Femur (tissue), 1 donor: ENCODE data around the gene CDH15.
"Not testable (repeated sequence)": the region's sequence is repeated elsewhere in the genome, so short reads cannot be mapped to it uniquely, and the experiment has no call there.

Experiments used
- DNase-seq: peaks from one replicate; pipeline ENCODE4 v3.0.0-alpha.2; 2017

The CDH15 gene

DNA sequence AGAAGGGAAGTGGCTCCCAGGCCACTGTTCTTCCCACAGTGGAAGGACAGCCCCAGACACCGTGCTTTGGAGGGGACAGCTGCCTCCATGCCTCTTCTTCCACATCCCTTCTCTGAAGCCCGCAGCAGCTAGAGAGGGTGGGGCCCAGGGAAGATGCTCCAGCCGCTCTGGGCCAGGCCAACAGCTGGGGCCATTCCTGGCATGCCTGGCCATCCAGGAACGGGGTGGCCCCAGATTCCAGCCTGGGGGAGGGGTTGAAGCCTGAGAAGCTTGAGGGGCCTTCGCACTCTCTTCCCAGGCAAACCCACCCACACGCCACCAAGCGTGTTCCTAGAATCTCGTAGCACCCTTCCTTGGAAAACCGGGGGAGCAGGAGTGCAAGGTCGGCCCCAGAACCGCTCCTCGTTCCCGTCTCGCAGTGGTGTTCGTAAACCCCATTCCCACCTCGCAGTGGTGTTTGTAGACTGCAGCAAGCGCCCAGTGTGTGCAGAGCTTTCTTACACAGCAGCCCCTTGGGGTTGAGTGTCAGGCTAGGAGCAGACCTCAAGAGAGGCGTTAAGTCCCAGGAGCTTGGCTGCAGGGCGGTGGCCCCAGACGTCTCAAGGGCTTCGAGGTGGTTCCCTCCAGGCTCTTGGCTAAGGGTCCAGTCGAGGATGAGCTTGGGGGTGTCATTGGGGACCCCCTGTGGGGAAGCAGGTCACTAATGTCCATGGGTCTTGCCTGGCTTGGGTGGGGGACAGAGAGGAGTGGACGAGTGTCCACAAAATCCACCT is 2.7 kb downstream of the CDH15 start:
- peak; percentile 68 for DNase-seq

DNA sequence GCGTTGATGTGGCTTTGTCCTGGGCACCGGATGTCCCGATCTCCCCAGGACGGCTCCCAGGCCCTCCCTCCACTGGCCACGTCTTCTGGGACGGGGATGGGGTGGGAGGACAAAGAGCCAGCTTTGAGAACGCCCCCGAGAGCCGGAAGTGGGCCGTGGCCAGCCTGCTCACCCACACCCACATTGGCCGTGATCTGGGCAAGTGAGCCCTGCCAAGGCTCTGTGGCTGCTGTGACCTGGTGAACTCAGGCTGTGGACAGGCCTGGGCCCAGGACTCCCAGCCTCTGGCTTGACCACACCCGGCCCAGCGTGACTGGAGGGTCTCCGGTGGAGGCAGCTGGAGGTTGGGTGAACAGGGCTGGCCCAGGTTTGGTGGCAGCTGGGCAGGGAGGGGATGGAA is 3.3 kb downstream of the CDH15 start:
- peak; percentile 84 for DNase-seq

GRCh38 chr16:89175280-89176146 is 4.0 kb downstream of the CDH15 start:
- peak; percentile 66 for DNase-seq

DNA sequence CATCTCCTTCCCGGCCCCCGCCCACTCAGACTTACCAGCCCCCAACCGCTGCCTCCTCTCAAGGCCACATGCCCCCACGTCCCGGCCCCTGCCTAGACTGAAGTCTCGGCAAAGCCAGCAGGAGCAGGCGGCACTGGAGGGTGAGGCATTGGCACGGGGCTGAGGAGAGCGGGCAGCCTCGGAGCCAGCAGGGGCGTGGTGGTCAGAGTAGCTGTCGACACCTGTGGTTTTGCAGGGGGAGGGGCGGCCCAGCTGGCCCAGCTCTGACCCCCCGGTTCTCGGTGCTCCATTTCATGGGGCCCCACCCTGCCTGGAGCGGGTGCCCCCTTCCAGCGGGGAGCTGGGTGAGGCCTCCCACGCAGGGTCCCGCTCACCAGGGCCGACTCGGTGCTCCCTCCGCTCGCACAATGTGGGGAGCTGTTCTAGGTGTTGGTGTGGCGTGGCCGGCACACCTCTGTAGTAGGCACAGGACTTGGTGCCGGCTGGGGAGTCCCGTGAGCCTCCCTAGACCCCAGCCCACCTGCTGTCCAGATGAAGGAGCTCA is 4.7 kb downstream of the CDH15 start:
- DNase-seq: peak; percentile 74

DNA sequence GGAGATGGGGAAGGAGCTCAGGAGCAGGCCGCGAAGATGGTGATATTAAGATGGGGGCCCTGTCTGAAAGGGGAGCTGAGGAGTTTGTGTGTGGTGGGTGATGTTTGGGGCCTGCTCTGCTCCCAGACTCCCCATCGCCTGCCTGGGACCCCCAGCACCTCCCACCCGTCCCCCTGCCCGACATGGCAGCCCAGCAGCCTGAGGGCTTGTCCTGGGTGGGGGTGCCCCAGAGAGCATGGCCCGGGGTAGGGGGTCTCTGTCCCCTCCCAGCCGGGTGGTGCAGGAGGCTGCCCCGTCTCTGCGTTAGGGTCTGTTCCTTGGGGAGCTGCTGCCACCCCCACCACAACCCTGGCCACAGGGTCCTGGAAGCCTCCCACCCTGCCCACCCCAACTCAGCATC is 5.2 kb downstream of the CDH15 start:
- DNase-seq: no peak

DNA sequence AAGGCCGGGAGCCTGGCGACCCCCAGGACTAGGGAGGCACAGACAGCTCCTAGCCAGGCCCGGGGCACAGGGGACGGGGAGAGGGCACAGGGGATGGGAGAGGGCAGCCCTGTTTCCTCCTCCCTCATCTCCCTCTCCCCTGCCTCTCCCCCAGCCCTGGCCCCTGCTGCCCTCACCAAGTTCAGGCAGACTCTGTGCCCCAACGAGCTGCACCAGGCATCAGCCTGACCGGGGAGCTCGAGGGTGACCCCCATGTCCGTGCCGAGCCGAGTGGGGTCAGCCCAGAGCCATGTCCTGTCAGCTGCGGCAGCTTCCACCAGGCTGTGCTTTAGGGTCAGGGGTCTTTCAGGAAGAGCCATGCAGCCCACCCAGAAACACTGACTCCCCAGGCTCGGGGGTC is 6.0 kb downstream of the CDH15 start:
- no peak for DNase-seq

DNA sequence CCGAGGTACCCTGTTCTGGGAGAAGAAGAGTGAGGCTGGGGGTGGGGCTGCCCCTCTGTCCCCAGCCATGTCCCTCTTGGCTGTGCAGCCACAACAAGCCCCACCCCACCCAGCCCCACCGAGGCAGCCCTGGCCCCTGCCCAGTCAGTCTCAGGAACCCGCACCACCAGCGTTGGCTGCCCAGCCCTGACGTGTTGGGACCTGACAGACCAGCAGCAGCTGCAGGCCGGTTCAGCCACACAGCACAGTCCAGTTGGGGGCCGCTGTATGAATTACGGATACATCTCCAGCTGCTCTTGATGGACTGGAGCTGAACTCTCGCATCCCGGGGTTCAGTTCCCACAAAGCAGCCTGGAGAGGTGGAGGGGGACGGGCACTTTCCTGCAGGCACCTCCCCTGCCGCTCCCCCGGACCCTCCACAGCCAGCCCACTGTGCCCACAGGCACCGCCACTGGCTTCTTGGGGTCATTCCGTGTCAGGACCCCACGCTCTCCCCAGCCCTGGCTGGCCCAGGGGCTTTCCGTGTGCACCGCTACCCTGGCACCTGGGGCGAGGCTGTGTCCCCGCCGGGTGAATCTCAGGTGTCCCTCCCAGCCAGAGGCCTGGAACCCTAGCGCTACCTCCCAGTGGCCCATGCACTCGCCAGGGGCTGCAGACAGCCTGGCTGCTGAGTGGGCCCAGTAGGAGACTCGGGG is 7.1 kb downstream of the CDH15 start:
- DNase-seq: peak; percentile 34

DNA sequence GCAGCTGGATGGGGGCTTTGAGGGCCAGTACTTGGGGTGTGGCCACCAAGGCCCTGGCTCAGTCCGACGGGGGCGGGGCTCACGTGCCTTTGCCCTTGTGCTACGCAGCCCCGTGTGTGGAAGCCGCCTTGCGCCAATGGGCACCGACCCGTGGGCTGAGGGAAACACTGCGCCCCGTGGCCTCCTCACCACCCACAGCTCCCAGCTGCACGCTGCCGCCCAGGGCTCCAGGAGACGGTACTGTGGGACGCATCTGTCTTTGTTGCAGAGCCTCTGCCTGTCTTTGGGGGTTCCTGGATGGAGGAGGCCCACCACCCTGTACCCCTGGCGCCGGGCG is 7.6 kb downstream of the CDH15 start:
- no peak for DNase-seq

GRCh38 chr16:89179656-89180315 is 8.2 kb downstream of the CDH15 start:
- DNase-seq: no peak

- no peak for DNase-seq
Observed at GRCh38 chr16:89183463-89183862, 11.9 kb downstream of the CDH15 start.

GRCh38 chr16:89183975-89184676 is 12.6 kb downstream of the CDH15 start:
- DNase-seq: no peak

DNA sequence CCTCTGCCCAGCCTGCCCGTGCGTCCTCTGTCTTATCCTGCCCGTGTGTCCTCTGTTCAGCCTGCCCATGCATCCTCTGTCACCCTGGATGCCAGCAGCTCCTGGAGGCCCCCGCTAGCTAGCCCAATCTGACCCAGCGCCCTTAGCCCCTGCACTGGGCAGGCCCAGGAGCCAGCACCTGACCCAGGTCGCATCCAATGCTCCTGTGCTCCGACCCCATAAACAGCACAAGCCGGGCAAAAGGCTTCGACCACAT is 13.1 kb downstream of the CDH15 start:
- no peak for DNase-seq

DNA sequence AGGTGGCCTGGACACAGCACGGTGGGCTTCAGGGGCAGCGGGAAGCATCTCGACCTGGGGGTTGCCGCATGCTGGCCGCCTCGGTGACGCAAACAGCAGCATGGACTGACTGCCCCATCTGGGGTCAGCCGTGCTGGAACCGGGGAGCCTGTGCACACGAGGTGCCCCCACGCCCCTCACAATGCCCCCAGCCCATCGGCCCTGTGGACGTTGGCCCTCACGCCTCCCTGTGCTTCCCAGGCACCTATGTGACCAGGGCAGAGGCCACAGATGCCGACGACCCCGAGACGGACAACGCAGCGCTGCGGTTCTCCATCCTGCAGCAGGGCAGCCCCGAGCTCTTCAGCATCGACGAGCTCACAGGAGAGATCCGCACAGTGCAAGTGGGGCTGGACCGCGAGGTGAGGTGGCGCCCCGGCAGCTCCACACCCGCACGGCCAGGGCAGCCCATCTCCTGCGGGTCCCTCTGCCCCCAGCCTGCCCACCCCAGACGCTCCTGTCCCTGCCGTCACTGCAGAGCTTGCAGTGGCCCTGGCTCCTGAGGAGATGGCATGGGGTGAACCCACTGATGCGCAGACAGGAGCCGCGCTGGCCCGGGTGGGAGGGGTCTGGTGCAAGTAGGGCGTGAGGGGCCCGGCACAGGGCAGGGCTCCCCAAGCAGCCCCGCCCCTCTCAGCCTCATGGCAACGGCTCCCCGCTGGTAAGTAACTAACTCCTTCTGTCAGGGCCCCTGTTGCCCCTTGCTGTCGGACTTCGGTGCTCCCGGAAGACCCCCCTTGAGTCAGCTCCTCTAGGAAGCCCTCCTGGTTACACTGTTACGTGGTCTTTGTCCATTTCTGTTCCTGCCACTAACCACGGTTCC is 13.6 kb downstream of the CDH15 start:
- peak; percentile 50 for DNase-seq

DNA sequence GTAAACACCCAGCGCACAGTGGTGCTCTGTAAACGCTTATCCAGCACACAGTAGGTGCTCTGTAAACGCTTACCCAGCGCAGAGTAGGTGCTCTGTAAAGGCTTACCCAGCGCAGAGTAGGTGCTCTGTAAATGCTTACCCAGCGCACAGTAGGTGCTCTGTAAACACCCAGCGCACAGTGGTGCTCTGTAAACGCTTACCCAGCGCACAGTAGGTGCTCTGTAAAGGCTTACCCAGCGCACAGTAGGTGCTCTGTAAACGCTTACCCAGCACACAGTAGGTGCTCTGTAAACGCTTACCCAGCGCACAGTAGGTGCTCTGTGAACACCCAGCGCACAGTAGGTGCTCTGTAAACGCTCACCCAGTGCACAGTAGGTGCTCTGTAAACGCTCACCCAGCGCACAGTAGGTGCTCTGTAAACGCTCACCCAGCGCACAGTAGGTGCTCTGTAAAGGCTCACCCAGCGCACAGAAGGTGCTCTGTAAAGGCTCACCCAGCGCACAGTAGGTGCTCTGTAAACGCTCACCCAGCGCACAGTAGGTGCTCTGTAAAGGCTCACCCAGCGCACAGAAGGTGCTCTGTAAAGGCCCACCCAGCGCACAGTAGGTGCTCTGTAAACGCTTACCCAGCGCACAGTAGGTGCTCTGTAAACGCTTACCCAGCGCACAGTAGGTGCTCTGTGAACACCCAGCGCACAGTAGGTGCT is 14.5 kb downstream of the CDH15 start:
- not testable (repeated sequence) for DNase-seq

DNA sequence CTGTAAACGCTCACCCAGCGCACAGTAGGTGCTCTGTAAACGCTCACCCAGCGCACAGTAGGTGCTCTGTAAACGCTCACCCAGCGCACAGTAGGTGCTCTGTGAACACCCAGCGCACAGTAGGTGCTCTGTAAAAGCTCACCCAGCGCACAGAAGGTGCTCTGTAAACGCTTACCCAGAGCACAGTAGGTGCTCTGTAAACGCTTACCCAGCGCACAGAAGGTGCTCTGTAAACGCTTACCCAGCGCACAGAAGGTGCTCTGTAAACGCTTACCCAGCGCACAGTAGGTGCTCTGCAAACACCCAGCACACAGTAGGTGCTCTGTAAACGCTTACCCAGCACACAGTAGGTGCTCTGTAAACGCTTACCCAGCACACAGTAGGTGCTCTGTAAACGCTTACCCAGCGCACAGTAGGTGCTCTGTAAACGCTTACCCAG is 15.1 kb downstream of the CDH15 start:
- not testable (repeated sequence) for DNase-seq

GRCh38 chr16:89187032-89187769 is 15.7 kb downstream of the CDH15 start:
- peak; percentile 37 for DNase-seq

- peak; percentile 35 for DNase-seq
Observed at GRCh38 chr16:89187770-89188392, 16.3 kb downstream of the CDH15 start.

DNA sequence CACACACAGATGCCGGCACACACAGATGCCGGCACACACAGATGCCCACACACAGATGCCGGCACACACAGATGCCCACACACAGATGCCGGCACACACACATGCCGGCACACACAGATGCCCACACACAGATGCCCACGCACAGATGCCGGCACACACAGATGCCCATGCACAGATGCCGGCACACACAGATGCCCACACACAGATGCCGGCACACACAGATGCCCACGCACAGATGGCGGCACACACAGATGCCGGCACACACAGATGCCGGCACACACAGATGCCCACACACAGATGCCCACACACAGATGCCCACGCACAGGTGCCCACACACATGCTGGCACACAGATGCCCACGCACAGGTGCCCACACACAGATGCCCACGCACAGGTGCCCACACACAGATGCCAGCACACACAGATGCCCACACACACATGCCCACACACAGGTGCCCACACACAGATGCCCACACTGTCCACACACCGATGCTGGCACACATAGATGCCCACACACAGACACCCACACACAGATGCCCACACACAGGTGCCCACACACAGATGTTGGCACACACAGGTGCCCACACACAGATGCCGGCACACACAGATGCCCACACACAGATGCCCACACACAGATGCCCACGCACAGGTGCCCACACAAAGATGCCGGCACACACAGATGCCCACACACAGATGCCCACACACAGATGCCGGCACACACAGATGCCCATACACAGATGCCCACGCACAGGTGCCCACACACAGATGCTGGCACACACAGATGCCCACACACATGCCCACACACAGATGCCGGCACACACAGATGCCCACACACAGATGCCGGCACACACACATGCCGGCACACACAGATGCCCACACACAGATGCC is 17.2 kb downstream of the CDH15 start:
- DNase-seq: not testable (repeated sequence)
